Activated naive CD4-positive, alpha-beta T cell treated with anti-CD3 and anti-CD28 coated beads for 36 hours (primary cell): ENCODE results near the gene VSIG10L2. TPM values are rescaled to one million over a fixed set of nuclear protein-coding genes. Genes with fewer than 3 reads are reported as not detected.
A peak's percentile ranks its signal among the peaks of the same experiment; 100 is the strongest.
"Not testable (repeated sequence)": the region's sequence is repeated elsewhere in the genome, so short reads cannot be mapped to it uniquely, and the experiment has no call there.

ENCODE experiments used
- CTCF ChIA-PET: fragments of 350-600 bp; sonication (Branson Sonifier 250); formaldehyde crosslinking; loops from one replicate; lab custom pipeline; 2021; ENCODE audit warnings: antibody characterized with exemption; lab: Charles Lee
- DNase-seq: peaks from one replicate; pipeline ENCODE4 v3.0.0-alpha.2; 2020
- H3K27ac Mint-ChIP-seq: one replicate; pipeline ENCODE4 v1.8.0; 2021; ENCODE audit warnings: mild to moderate bottlenecking, mixed read lengths
- H3K27me3 Mint-ChIP-seq: one replicate; pipeline ENCODE4 v1.8.0; 2021; ENCODE audit warnings: low read depth, mixed read lengths
- H3K36me3 Mint-ChIP-seq: one replicate; pipeline ENCODE4 v1.8.0; 2021; ENCODE audit warnings: low read depth, mixed read lengths
- H3K4me1 Mint-ChIP-seq: one replicate; pipeline ENCODE4 v1.8.0; 2021; ENCODE audit warnings: low read depth, mixed read lengths
- H3K4me3 Mint-ChIP-seq: one replicate; pipeline ENCODE4 v1.8.0; 2021; ENCODE audit warnings: mild to moderate bottlenecking, moderate library complexity, mixed read lengths
- H3K9me3 Mint-ChIP-seq: one replicate; pipeline ENCODE4 v1.8.0; 2021; ENCODE audit warnings: mixed read lengths
- intact Hi-C: fragments of 100-400 bp; cut with micrococcal nuclease; formaldehyde crosslinking; loops from one replicate; pipeline ENCODE4 v1.15.1; 2023
- total RNA-seq, 2 experiments: library from RNA; stranded (reverse); gene quantifications; one replicate each; pipeline ENCODE4 v1.2.3, GENCODE V29; 2021

The VSIG10L2 gene
- total RNA-seq, 2 experiments from 2014 or later: not detected

GRCh38 chr11:125978778-125979407 lies 33.0 kb downstream of the VSIG10L2 start:
- CTCF ChIA-PET: no interaction called here
- H3K9me3 Mint-ChIP-seq: no peaks in the 10 kb centered on the region
- peaks cover 2% of the 10 kb centered on the region for H3K36me3 Mint-ChIP-seq
- intact Hi-C loops: no loop called here
- no peak overlapping the region for H3K4me3 Mint-ChIP-seq
- no peak overlapping the region for H3K27ac Mint-ChIP-seq
- H3K4me1 Mint-ChIP-seq: no peaks in the 10 kb centered on the region
- no peak for DNase-seq
- no peaks in the 10 kb centered on the region for H3K27me3 Mint-ChIP-seq

GRCh38 chr11:125979511-125979910 lies 33.7 kb downstream of the VSIG10L2 start:
- peaks cover 2% of the 10 kb centered on the region for H3K36me3 Mint-ChIP-seq
- intact Hi-C loops: no loop called here
- no peaks in the 10 kb centered on the region for H3K9me3 Mint-ChIP-seq
- H3K27me3 Mint-ChIP-seq: no peaks in the 10 kb centered on the region
- H3K4me3 Mint-ChIP-seq: no peak overlapping the region
- no peaks in the 10 kb centered on the region for H3K4me1 Mint-ChIP-seq
- CTCF ChIA-PET: no interaction called here
- H3K27ac Mint-ChIP-seq: no peak overlapping the region
- DNase-seq: no peak

- Mint-ChIP-seq H3K27me3 (no peaks in the 10 kb centered on the region), H3K36me3 (peaks cover 2% of the 10 kb centered on the region), H3K27ac (no peak overlapping the region), H3K4me1 (no peaks in the 10 kb centered on the region), H3K9me3 (no peaks in the 10 kb centered on the region), H3K4me3 (no peak overlapping the region)
- CTCF ChIA-PET: interaction anchor here (0.6 kb wide), 1 partner anchor 58 kb away, joined by 4 read pairs; no protein-coding TSS in a partner anchor
- intact Hi-C loops: no loop called here
- DNase-seq: no peak
These were observed 34.6 kb downstream of the VSIG10L2 start for GRCh38 chr11:125980436-125980835.

GRCh38 chr11:125982348-125982730 lies 36.5 kb downstream of the VSIG10L2 start:
- Mint-ChIP-seq H3K4me3 (no peak overlapping the region), H3K27me3 (no peaks in the 10 kb centered on the region), H3K4me1 (no peaks in the 10 kb centered on the region), H3K36me3 (no peaks in the 10 kb centered on the region), H3K27ac (no peak overlapping the region), H3K9me3 (no peaks in the 10 kb centered on the region)
- no peak for DNase-seq
- CTCF ChIA-PET: no interaction called here
- intact Hi-C loops: no loop called here

GRCh38 chr11:125985956-125986355 lies 40.1 kb downstream of the VSIG10L2 start:
- CTCF ChIA-PET: interaction anchor here (0.6 to 1.2 kb wide), 2 partner anchors 43 to 104 kb away, joined by 3 to 7 read pairs; no protein-coding TSS in a partner anchor
- H3K4me1 Mint-ChIP-seq, H3K27ac Mint-ChIP-seq, H3K4me3 Mint-ChIP-seq, H3K9me3 Mint-ChIP-seq, intact Hi-C loops, H3K27me3 Mint-ChIP-seq, DNase-seq, H3K36me3 Mint-ChIP-seq: not testable (repeated sequence)

- no peaks in the 10 kb centered on the region for H3K9me3 Mint-ChIP-seq
- H3K36me3 Mint-ChIP-seq: no peaks in the 10 kb centered on the region
- H3K4me3 Mint-ChIP-seq: no peak overlapping the region
- H3K4me1 Mint-ChIP-seq: no peaks in the 10 kb centered on the region
- no peak for DNase-seq
- H3K27ac Mint-ChIP-seq: no peak overlapping the region
- intact Hi-C loops: no loop called here
- CTCF ChIA-PET: interaction anchor here (0.6 to 1.3 kb wide), 4 partner anchors 65 to 493 kb away, joined by 3 read pairs; no protein-coding TSS in a partner anchor
- no peaks in the 10 kb centered on the region for H3K27me3 Mint-ChIP-seq
These were observed 41.3 kb downstream of the VSIG10L2 start for GRCh38 chr11:125987066-125987641.

GRCh38 chr11:125990244-125990643 lies 44.4 kb downstream of the VSIG10L2 start:
- no peak overlapping the region for H3K27ac Mint-ChIP-seq
- CTCF ChIA-PET: no interaction called here
- no peaks in the 10 kb centered on the region for H3K9me3 Mint-ChIP-seq
- intact Hi-C loops: no loop called here
- H3K4me3 Mint-ChIP-seq: no peak overlapping the region
- peaks cover 2% of the 10 kb centered on the region for H3K36me3 Mint-ChIP-seq
- peak; percentile 14 for DNase-seq
- H3K4me1 Mint-ChIP-seq: peaks cover under 1% of the 10 kb centered on the region
- H3K27me3 Mint-ChIP-seq: no peaks in the 10 kb centered on the region

GRCh38 chr11:125992893-125993292 lies 47.0 kb downstream of the VSIG10L2 start:
- Mint-ChIP-seq H3K27ac (no peak overlapping the region), H3K4me3 (no peak overlapping the region), H3K36me3 (peaks cover 3% of the 10 kb centered on the region), H3K27me3 (no peaks in the 10 kb centered on the region), H3K4me1 (peaks cover 4% of the 10 kb centered on the region), H3K9me3 (no peaks in the 10 kb centered on the region)
- intact Hi-C loops: no loop called here
- CTCF ChIA-PET: no interaction called here
- DNase-seq: no peak

GRCh38 chr11:125994509-125994908 lies 48.7 kb downstream of the VSIG10L2 start:
- no peak for DNase-seq
- H3K4me3 Mint-ChIP-seq: no peak overlapping the region
- H3K9me3 Mint-ChIP-seq: no peaks in the 10 kb centered on the region
- H3K4me1 Mint-ChIP-seq: peaks cover 4% of the 10 kb centered on the region
- no peak overlapping the region for H3K27ac Mint-ChIP-seq
- CTCF ChIA-PET: no interaction called here
- peaks cover 4% of the 10 kb centered on the region for H3K36me3 Mint-ChIP-seq
- no peaks in the 10 kb centered on the region for H3K27me3 Mint-ChIP-seq
- intact Hi-C loops: no loop called here

GRCh38 chr11:125995313-125995712 lies 49.5 kb downstream of the VSIG10L2 start:
- no peaks in the 10 kb centered on the region for H3K9me3 Mint-ChIP-seq
- peaks cover 4% of the 10 kb centered on the region for H3K4me1 Mint-ChIP-seq
- no peak overlapping the region for H3K4me3 Mint-ChIP-seq
- intact Hi-C loops: no loop called here
- H3K27me3 Mint-ChIP-seq: no peaks in the 10 kb centered on the region
- CTCF ChIA-PET: no interaction called here
- peaks cover 4% of the 10 kb centered on the region for H3K36me3 Mint-ChIP-seq
- H3K27ac Mint-ChIP-seq: no peak overlapping the region
- DNase-seq: peak; percentile 68

GRCh38 chr11:125998267-125998666 lies 52.4 kb downstream of the VSIG10L2 start:
- Mint-ChIP-seq H3K9me3 (no peaks in the 10 kb centered on the region), H3K27me3 (no peaks in the 10 kb centered on the region), H3K4me3 (no peak overlapping the region), H3K27ac (no peak overlapping the region), H3K4me1 (peaks cover 4% of the 10 kb centered on the region), H3K36me3 (peaks cover 4% of the 10 kb centered on the region)
- intact Hi-C loops: no loop called here
- DNase-seq: no peak
- CTCF ChIA-PET: no interaction called here

GRCh38 chr11:125999234-125999880 lies 53.5 kb downstream of the VSIG10L2 start:
- intact Hi-C loops: no loop called here
- H3K4me1 Mint-ChIP-seq: peaks cover 4% of the 10 kb centered on the region
- no peaks in the 10 kb centered on the region for H3K9me3 Mint-ChIP-seq
- H3K4me3 Mint-ChIP-seq: no peak overlapping the region
- peaks cover 4% of the 10 kb centered on the region for H3K36me3 Mint-ChIP-seq
- no peak for DNase-seq
- no peak overlapping the region for H3K27ac Mint-ChIP-seq
- CTCF ChIA-PET: no interaction called here
- H3K27me3 Mint-ChIP-seq: no peaks in the 10 kb centered on the region

GRCh38 chr11:126002181-126002580 lies 56.3 kb downstream of the VSIG10L2 start:
- CTCF ChIA-PET: no interaction called here
- no peaks in the 10 kb centered on the region for H3K4me1 Mint-ChIP-seq

More at GRCh38 chr11:126002181-126002580, 56.3 kb downstream of the VSIG10L2 start:
- Mint-ChIP-seq H3K36me3 (peaks cover 4% of the 10 kb centered on the region), H3K27me3 (no peaks in the 10 kb centered on the region), H3K9me3 (no peaks in the 10 kb centered on the region), H3K4me3 (no peak overlapping the region), H3K27ac (no peak overlapping the region)
- no peak for DNase-seq
- intact Hi-C loops: no loop called here
